ENCODE results near the gene TRIM28. TPM values are rescaled to one million over a fixed set of nuclear protein-coding genes. Genes with fewer than 3 reads are reported as not detected.
A peak's percentile ranks its signal among the peaks of the same experiment; 100 is the strongest.
"Not testable (repeated sequence)": the region's sequence is repeated elsewhere in the genome, so short reads cannot be mapped to it uniquely, and the experiment has no call there.

The TRIM28 gene
- total RNA-seq, 1 experiment from 2014 or later, result 641 TPM

DNA sequence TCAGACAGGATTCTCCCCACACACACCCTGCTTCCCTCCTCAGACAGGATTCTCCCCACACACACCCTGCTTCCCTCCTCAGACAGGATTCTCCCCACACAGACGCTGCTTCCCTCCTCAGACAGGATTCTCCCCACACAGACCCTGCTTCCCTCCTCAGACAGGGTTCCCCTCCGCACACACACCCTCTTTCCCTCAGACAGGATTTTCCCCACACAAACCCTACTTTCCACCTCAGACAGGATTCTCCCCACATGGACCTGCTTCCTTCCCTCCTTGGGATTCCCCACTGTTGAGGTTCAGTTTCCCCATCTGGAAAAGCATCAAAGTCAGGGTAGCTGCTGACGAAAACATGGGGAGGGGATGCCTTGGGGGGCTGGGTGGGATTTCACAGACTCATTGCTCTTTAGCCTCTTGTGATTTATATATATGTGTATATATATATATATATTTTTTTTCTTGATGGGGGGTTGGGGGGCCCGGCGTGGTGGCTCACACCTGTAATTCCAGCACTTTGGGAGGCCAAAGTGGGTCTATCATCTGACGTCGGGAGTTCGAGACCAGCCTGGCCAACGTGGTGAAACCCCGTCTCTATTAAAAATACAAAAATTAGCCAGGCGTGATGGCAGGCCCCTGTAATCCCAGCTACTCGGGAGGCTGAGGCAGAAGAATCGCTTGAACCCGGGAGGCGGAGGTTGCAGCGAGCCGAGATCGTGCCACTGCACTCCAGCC lies 1.1 kb upstream of the TRIM28 start:
- not testable (repeated sequence) for H3K27me3 ChIP-seq, H3K4me3 ChIP-seq, H3K9me3 ChIP-seq, DNase-seq
- peaks cover 29% of the 10 kb centered on the region for H3K36me3 ChIP-seq

DNA sequence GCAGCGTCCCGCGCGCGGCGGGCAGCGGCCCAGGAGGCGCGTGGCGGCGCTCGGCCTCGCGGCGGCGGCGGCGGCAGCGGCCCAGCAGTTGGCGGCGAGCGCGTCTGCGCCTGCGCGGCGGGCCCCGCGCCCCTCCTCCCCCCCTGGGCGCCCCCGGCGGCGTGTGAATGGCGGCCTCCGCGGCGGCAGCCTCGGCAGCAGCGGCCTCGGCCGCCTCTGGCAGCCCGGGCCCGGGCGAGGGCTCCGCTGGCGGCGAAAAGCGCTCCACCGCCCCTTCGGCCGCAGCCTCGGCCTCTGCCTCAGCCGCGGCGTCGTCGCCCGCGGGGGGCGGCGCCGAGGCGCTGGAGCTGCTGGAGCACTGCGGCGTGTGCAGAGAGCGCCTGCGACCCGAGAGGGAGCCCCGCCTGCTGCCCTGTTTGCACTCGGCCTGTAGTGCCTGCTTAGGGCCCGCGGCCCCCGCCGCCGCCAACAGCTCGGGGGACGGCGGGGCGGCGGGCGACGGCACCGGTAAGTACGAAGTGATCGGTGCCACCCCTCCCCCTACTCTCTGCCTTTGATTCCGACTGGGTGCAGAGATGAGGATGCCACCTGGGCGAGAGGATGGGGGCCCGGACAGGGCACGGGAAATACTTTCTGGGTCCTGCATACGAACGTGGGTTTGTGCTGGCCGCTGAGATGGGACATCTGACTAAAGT lies 874 bp downstream of the TRIM28 start:
- peaks cover 48% of the 10 kb centered on the region for H3K36me3 ChIP-seq

DNA sequence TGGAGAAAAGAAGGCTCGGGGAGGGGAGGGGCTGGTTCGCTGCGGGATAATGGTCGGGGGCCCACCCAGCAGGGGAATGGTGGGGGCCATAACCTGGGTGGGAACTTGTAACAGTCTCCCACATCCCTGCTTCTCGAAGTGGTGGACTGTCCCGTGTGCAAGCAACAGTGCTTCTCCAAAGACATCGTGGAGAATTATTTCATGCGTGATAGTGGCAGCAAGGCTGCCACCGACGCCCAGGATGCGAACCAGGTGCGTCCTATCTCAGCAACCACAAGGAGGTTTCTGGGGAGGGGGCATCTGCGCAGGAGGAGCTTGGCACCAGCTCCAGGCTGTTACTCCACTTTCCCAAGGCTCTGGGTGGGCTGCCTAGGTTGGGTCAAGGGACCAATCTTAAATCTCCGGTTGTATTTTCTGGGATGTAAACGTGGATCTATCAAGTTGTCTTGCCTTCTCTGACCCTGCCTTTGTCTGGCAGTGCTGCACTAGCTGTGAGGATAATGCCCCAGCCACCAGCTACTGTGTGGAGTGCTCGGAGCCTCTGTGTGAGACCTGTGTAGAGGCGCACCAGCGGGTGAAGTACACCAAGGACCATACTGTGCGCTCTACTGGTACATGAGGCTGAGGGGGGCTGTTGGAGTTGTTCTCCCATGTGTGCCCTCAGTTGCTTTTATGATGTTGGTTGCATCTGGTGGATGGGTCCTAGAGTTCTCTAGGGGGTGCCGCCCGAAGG lies 1.6 kb downstream of the TRIM28 start:
- Histone ChIP-seq H3K36me3 (peaks cover 56% of the 10 kb centered on the region), H3K9me3 (no peaks in the 10 kb centered on the region), H3K27me3 (no peaks in the 10 kb centered on the region), H3K4me3 (peak overlapping the region; percentile 97)
- no peak for DNase-seq

More for the DNA sequence above, 874 bp downstream of the TRIM28 start:
- Histone ChIP-seq H3K27me3 (no peaks in the 10 kb centered on the region), H3K4me3 (peak overlapping the region; percentile 97), H3K9me3 (no peaks in the 10 kb centered on the region)
- DNase-seq, result no peak

DNA sequence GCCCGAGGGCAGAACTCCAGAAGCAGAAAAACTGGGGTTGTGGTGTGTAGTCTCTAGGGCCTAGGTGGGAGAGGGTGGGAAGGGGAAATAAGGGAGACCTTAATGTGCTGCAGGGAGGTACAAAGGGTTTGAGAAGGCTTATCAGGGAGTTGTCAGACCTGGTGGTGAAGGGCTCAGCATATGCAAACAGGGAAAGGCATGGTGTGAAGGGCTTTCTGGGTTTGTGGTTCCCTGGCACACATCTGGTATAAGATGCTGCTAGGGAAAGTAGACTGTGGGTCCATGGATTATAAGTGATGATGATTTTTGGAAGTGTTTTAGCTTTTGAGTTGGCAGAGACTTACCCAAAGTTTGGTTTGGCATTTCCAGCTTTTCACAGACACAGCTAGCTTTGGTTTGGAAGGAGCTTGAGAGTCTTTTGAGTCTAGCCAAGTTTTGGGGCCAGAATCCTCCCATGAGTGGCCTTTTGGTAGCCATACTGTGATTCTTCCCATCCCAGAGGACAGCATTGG lies 2.2 kb downstream of the TRIM28 start:
- Histone ChIP-seq H3K4me3 (peak overlapping the region; percentile 97), H3K27me3 (no peaks in the 10 kb centered on the region), H3K36me3 (peaks cover 62% of the 10 kb centered on the region), H3K9me3 (no peaks in the 10 kb centered on the region)
- no peak for DNase-seq

DNA sequence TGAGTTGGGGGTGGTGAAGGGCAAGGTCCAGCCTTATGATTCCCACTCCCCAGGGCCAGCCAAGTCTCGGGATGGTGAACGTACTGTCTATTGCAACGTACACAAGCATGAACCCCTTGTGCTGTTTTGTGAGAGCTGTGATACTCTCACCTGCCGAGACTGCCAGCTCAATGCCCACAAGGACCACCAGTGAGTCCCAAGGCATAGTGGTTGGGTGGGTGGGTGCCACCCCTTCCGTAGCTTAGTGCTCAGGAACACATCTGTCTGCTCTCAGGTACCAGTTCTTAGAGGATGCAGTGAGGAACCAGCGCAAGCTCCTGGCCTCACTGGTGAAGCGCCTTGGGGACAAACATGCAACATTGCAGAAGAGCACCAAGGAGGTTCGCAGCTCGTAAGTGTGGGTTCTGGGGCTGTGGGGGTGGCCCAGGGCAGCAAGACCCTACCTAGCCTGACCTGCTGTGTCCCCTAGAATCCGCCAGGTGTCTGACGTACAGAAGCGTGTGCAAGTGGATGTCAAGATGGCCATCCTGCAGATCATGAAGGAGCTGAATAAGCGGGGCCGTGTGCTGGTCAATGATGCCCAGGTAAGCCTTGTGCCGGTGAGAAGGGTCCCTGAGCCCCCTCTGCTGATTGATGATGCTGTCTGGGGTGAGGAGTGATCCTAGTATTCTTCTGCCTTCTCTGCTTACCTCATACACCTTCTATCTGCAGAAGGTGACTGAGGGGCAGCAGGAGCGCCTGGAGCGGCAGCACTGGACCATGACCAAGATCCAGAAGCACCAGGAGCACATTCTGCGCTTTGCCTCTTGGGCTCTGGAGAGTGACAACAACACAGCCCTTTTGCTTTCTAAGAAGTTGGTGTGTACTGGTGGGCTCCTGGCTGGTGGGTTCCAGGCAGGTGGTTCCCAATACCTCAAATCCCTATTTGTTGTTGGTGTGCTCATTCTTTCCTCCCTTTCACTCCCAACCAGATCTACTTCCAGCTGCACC lies 3.8 kb downstream of the TRIM28 start:
- peaks cover 77% of the 10 kb centered on the region for H3K36me3 ChIP-seq
- no peak overlapping the region for H3K4me3 ChIP-seq
- no peaks in the 10 kb centered on the region for H3K9me3 ChIP-seq
- H3K27me3 ChIP-seq, result no peaks in the 10 kb centered on the region
- no peak for DNase-seq

DNA sequence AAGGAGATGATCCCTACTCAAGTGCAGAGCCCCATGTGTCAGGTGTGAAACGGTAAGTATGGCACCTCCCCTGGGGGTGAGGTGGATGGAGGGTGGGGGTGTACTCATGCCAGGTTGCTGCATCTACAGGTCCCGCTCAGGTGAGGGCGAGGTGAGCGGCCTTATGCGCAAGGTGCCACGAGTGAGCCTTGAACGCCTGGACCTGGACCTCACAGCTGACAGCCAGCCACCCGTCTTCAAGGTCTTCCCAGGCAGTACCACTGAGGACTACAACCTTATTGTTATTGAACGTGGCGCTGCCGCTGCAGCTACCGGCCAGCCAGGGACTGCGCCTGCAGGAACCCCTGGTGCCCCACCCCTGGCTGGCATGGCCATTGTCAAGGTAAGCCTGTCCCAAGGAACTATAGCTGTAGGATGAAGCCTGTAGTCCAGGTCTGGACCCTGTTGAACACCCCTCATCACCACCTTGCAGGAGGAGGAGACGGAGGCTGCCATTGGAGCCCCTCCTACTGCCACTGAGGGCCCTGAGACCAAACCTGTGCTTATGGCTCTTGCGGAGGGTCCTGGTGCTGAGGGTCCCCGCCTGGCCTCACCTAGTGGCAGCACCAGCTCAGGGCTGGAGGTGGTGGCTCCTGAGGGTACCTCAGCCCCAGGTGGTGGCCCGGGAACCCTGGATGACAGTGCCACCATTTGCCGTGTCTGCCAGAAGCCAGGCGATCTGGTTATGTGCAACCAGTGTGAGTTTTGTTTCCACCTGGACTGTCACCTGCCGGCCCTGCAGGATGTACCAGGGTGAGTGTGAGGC lies 5.2 kb downstream of the TRIM28 start:
- Histone ChIP-seq H3K27me3 (no peaks in the 10 kb centered on the region), H3K36me3 (peaks cover 92% of the 10 kb centered on the region)
- no peak for DNase-seq

DNA sequence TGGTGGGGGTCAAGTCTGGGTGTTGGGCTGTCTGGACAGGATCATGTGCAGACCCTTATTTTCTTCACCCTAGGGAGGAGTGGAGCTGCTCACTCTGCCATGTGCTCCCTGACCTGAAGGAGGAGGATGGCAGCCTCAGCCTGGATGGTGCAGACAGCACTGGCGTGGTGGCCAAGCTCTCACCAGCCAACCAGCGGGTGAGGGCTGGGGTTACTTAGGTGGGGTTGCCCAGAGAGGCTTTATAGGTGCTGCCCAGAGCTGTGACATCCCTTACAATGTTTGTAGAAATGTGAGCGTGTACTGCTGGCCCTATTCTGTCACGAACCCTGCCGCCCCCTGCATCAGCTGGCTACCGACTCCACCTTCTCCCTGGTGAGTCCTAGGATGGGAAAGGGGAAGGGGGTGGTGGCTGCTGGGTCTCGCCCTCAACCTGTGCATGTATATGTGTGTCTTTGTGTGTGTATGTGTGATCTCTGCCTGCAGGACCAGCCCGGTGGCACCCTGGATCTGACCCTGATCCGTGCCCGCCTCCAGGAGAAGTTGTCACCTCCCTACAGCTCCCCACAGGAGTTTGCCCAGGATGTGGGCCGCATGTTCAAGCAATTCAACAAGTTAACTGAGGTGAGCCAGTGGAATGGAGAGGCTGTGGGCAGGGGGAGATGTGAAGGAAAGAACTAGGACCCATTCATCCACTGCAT lies 5.9 kb downstream of the TRIM28 start:
- Histone ChIP-seq H3K9me3 (no peaks in the 10 kb centered on the region), H3K4me3 (no peak overlapping the region), H3K36me3 (peaks cover 97% of the 10 kb centered on the region)

More for the DNA sequence above, 5.2 kb downstream of the TRIM28 start:
- H3K9me3 ChIP-seq, result no peaks in the 10 kb centered on the region
- H3K4me3 ChIP-seq, result no peak overlapping the region

DNA sequence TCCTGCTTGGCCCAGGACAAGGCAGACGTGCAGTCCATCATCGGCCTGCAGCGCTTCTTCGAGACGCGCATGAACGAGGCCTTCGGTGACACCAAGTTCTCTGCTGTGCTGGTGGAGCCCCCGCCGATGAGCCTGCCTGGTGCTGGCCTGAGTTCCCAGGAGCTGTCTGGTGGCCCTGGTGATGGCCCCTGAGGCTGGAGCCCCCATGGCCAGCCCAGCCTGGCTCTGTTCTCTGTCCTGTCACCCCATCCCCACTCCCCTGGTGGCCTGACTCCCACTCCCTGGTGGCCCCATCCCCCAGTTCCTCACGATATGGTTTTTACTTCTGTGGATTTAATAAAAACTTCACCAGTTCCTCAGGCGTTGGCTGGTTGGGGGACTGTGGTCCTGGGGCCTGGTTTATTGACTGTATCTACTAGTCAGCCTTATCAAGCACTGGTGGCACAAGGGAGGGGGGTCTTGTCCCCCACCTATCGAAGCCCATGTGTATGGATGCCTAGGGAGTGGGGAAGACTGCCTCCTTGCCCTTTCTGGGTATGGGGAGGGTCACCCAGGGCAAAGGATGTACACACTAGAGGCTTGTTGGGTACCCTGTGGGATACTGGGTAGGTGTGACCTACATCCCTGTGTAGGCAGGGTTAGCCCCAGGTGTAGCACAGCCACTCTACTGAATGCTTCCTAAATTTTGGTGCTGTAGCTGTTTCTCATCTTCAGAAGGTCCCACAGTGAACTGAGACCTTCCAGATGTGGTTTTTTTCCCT lies 6.7 kb downstream of the TRIM28 start:
- no peak for DNase-seq
- peaks cover 97% of the 10 kb centered on the region for H3K36me3 ChIP-seq
- no peaks in the 10 kb centered on the region for H3K9me3 ChIP-seq
- H3K27me3 ChIP-seq, result no peaks in the 10 kb centered on the region
- no peak overlapping the region for H3K4me3 ChIP-seq

More for the DNA sequence above, 5.9 kb downstream of the TRIM28 start:
- no peaks in the 10 kb centered on the region for H3K27me3 ChIP-seq
- no peak for DNase-seq

DNA sequence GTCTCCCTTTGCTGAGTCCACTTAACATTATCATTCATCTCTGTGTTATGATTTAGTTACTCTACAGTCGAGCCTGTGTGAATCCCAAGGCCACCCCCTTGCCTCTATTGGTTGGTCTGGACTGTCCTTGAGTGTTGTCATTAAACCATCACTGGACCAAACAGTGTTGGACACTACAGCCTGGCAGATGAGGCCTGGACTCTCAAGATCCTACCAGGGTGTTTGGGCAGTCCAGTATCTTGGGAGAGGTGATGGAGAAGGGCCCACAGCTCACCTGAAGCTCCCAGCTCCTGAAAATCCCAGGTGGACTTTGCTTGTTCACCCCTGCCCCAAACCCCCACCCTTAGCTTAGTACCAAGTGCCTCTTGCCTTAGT lies 7.2 kb downstream of the TRIM28 start:
- H3K27me3 ChIP-seq, result no peaks in the 10 kb centered on the region
- no peak overlapping the region for H3K4me3 ChIP-seq
- no peak for DNase-seq
- peaks cover 95% of the 10 kb centered on the region for H3K36me3 ChIP-seq
- no peaks in the 10 kb centered on the region for H3K9me3 ChIP-seq

DNA sequence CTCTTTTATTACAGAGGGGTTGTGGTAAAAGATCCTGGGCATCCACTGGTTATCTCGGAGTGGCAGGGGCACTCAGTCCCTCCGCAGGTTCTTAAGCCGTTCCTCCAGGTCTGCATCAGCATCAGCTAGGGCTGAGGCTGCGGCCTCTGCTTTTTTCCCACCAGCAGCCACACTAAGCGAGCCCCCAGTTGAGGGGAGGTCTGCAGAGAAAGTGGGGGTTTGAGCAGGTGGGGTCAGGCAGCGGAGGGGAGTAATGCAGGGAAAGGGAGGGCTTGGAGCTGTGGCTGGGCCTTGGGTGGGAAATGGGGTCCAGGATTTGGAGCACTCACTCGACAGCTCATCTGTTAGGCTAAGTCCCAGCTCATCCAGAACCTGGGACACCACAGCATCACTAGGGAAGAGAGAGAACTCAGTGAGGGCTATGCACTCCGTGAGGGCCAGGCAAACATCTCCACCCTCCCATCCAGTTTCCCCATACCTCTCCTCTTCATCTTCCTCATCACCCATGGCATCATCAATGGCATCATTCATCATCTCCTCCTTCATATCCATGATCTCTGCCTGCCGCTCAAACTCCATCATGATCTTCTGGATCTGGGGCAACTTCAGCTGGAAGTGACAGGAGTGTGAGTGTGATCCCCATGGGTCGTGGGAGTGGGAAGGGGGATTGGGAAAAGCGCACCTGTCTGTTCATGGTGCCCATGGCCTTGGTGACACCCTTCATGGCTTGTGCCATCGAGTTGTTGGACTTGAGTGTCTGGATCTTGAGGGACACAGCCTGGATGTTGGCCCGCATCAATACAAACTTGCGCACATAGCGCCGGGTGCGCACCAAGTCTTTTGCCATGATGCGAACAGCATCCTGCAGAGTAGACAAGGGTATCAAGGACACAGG lies 8.0 kb downstream of the TRIM28 start:
- Histone ChIP-seq H3K9me3 (no peaks in the 10 kb centered on the region), H3K27me3 (no peaks in the 10 kb centered on the region), H3K4me3 (no peak overlapping the region), H3K36me3 (peaks cover 95% of the 10 kb centered on the region)
- no peak for DNase-seq

DNA sequence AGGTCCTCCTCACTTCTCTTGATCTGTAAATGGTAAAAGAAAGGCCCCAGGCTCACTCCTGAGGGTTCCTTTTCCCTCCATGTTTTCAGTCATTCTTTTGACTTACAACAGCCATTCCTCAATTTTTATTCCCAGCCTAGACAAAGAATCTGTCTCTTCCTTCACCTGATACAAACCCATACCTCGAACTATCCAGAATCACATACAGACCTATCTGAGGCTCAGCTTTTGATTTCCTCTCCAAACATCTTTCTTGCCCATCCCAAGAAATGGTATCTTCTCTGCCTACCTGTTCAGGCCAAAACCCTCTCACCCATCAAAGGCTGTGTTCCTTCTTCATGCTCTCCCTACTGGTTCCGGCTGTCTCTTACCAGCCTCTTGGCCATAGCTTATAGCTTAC lies 8.8 kb downstream of the TRIM28 start:
- H3K36me3 ChIP-seq, result peaks cover 93% of the 10 kb centered on the region
- DNase-seq, result no peak

DNA sequence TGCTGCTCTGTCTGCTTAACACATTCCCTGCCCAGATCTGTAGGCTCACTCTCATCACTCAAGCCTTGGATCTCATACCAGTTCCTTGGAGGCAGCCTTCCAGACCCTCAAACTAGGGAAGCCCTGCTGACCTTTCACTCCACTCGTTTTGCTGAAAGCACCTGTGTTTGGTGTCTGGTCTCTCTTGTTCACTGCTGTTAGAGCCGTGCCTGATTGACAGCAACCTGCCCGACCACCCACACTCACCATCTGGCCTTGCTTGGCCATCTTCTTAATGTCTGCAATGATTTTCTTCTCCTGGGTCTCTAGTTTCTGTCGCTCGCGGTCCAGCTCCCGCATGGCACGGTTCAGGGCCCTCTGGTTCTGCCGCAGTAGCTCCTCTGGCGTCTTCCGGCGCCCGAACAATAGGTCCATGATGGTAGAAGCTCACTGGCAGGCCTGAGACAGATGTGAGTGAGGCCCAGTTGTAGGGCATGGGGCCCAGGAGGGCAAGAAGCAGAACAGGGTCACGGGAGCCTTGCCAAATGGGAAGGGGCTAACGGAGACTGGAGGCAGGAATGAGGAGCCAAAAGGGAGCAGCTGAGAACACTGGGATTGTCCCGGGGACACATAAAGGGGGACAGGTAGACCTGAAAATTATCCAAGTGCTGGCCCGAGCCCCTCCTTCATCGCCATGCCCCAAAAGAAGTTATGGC lies 10.1 kb downstream of the TRIM28 start:
- peaks cover 80% of the 10 kb centered on the region for H3K36me3 ChIP-seq
- no peaks in the 10 kb centered on the region for H3K9me3 ChIP-seq
- no peak for DNase-seq
- H3K4me3 ChIP-seq, result peak overlapping the region; percentile 58
- H3K27me3 ChIP-seq, result no peaks in the 10 kb centered on the region

More for the DNA sequence above, 8.8 kb downstream of the TRIM28 start:
- H3K9me3 ChIP-seq, result no peaks in the 10 kb centered on the region
- no peak overlapping the region for H3K4me3 ChIP-seq
- H3K27me3 ChIP-seq, result no peaks in the 10 kb centered on the region

Data from MG63 (cell line).